Fibroblast of skin of left biceps (primary cell): Measurements from ENCODE around the gene PCCA.

Experiments
- DNase-seq, 2 experiments: peaks; one replicate each; pipeline ENCODE4 v3.0.0-alpha.2; 2013; ENCODE audit warnings: low read depth in 2 of 2

Gene PCCA

GRCh38 chr13:100409132-100409531 lies 320.2 kb downstream of the PCCA start:
- DNase-seq = no peak

DNA sequence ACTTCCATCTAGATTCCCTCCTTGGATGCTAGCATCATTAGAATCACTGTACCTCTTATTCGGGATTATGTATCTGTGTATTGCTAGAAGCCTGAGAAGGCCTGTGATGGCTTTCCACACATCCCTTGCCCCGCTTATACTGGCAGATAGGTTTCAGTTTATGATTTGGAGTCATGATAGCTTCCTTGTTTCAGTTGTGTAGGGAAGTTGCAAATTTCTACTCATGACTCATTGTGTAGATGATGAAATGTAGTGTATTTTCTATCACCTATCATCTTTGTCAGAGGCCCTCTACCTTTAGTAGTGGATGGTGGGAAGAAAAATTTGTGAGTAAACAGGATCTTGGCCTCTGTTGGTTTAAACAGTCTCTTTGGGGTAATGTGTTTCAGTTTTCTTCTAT lies 334.5 kb downstream of the PCCA start:
- DNase-seq = no peak

DNA sequence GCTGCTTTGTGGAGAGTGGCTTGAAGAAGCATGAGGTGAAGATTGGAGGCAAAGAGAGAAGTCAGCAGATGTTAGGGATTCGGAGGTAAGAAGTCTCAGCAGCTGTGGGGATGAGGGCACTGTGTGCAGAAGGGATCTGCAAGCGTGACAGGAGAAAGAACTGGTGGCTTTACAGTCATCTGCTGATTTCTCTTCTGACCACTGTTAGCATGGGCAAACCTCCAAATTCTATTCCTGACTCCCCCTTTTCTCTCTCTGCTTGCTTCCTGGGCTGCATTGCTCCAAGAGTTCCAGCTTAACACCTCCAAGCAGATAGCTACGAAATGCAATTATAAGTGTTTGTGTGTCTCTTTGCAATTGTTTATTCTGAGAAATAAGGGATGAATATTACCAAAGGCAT lies 340.1 kb downstream of the PCCA start:
- DNase-seq = no peak

GRCh38 chr13:100432611-100433010 lies 343.7 kb downstream of the PCCA start:
- DNase-seq = no peak

GRCh38 chr13:100433475-100433874 lies 344.6 kb downstream of the PCCA start:
- no peak for DNase-seq

DNA sequence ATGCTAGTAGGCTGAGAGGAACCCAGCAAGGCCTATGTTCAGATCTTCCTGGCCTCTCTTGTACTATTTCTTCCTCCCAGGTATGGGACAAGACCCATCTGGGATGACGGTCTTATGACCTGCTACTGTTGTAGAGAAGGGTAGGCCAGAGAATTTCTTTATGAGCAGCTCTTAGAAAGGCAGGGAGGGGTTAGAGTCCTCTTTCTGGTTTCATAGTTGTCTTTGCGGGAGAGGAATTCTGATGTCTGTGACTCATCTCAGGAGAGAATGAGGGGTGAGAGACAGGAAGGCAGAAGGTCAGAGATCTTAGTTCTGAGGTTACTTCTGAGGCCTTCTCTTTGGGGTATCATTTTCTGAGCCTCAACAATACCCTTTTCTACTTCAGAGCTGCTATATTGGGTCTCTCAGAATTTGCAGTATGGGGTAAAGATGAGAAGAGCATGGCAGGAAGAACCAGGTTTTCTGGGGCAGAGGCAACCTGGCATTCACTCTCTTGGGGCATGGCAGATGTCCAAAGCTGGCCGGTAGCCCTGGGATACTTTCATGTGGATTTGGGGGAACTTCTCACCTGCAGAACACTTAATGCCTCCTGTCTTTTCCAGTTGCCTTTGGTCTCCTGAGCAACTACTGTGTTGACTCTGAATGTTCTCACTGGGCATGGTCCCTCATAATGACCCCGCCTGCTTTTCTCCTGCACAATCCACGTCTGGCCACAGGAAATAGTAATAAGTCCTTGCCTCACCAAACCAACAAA lies 345.3 kb downstream of the PCCA start:
- no peak for DNase-seq

- DNase-seq = no peak
Measured at GRCh38 chr13:100436099-100436498, 347.2 kb downstream of the PCCA start.

DNA sequence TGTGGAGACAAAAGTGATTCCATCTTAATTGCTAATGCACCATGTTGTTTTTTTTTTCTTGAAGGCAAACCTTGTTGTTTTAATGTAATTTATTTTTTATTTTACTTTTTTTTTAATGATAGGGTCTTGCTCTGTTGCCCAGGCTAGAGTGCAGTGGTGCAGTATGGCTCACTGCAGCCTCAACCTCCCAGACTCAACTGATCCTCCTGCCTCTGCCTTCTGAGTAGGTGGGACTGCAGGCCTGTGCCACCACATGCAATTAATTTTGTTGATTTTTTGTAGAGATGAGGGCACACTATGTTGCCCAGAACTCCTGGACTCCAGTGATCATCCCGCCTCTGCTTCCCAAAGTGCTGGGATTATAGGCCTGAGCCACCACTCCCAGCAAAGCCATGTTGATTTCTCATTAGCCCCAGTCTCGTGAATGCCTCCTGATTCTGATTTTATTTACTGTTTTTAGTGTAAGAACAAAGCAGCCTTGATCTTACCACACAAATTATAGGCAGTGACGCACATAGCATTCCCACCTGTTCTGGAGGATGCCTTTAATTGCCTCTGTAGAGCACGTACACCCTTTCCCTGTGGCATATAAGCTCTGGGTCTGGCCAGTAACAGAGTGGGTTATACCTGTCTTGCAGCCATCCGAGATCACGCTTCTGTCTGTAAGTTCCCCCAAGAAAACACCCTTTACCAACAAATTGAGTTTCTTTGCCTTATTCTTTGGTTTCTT lies 349.3 kb downstream of the PCCA start:
- DNase-seq = no peak

DNA sequence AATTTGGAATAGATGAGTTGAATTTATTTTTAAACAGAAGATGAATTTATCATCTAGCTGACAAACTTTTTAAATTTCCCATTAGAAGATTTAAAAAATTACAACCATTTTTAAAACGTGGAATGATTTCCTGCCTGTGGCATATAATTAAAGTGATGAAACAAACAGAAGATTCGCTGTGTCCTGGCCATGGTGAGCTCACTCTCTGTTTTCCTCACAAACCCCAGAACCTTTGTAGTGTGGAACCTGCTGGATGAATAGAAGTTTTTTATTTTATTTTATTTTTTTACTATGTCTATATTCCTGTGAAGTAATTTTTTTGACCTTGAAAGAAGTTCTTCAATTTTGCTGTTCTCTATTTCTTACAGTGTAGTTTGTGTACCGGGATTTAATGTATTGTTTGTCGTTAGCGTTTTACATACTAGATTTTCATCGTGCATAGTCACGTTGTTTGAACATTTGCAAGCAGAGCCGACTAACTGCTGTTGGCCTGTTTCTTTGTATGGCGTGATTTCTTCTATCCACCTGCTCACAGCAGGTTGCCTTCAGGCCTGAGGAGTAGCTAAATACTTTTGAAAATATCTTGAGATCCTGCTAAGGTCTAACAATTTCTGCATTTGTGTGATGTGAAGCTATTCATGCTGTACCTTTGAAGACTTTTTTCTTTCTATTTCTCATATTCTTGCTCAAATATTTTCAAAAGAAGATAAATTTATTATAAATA lies 350.5 kb downstream of the PCCA start:
- no peak for DNase-seq

GRCh38 chr13:100440751-100441425 lies 352.0 kb downstream of the PCCA start:
- peak; percentile 51 to 58 for DNase-seq

GRCh38 chr13:100442095-100442832 lies 353.4 kb downstream of the PCCA start:
- DNase-seq = no peak

- DNase-seq = no peak
Measured at GRCh38 chr13:100443278-100443997, 354.5 kb downstream of the PCCA start.

GRCh38 chr13:100443998-100444328 lies 355.1 kb downstream of the PCCA start:
- DNase-seq = no peak

DNA sequence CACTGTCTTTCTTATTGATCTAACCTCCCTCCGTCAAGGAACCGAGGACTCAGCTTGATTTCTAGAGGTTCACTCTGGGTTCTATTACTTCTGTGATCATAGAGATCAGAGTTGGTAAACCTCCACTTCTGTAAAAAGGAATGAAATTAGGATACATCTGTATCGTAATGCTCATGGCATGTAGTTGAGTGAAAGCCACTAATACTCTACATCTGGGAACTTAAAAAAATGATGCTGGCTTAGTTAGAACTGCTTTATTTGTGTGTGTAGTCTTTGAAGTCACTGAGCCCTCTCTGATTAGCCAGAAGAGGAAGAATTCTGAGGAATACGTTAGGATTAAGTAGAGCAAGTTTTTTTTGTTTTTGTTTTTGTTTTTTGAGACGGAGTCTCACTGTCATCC lies 358.9 kb downstream of the PCCA start:
- no peak for DNase-seq

DNA sequence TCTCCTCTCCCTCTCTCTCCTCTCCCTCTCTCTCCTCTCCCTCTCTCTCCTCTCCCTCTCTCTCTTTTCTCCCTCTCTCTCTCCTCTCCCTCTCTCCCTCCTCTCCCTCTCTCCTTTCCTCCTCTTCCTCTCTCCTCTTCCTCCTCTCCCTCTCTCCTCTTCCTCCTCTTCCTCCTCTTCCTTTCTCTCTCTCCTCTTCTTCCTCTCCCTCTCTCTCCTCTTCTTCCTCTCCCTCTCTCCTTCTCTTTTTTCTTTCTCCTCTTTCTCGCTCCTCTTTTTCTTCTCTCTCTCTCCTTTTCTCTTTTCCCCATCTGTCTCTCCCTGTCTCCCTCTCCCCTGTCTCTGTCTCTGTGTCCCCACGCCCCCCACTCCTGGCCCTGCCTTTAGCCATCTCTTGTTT lies 363.0 kb downstream of the PCCA start:
- DNase-seq = no peak

DNA sequence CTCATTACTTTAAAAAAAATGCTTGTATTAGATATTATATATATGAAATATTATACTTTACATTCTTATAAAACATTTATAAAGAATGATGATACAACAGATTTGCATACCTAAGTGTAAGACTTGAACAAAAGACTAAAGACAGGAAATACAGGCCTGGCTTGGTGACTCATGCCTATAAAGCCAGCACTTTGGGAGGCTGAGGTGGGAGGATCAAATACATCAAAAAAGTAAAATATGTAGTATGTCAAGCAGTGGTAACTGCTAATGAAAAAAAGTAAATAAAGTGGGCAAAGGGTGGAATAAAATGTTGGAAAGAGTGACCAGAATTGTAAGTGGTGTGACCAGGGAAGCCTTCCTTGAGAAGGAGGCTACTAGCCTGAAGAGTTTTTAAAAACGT lies 366.0 kb downstream of the PCCA start:
- no peak for DNase-seq

GRCh38 chr13:100458673-100459072 lies 369.8 kb downstream of the PCCA start:
- no peak for DNase-seq

- no peak for DNase-seq
Measured at GRCh38 chr13:100459747-100460146, 370.9 kb downstream of the PCCA start.

- DNase-seq = no peak
Measured at GRCh38 chr13:100460266-100460665, 371.4 kb downstream of the PCCA start.

DNA sequence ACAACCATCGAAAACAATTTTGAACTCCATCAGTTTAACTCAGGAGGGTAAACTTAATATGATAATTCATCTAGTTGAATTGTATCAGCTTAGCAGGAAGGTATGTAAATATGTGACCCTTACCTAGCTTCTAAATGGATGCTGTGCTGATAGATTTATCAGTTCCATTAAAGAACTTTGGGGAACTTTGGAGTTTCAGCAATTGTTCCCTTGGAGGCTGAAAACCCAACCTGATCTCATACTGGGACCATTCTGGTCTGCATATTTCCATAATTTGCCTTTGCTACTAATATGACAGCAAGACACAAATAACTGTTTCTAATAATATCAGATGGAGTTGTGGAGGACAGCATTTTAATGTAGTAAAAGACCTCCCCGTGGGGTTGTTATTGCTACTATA lies 371.9 kb downstream of the PCCA start:
- DNase-seq = no peak
